NCI-H345 treated with DMSO at 0.1 percent for 48 hours (cell line): Measurements from ENCODE around the gene APLN.

Experiments used
- DNase-seq: peaks from one replicate; lab custom pipeline; 2025; ENCODE audit not compliant: unreplicated experiment; lab: John Stamatoyannopoulos, UW

The APLN gene, protein sequence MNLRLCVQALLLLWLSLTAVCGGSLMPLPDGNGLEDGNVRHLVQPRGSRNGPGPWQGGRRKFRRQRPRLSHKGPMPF

DNA sequence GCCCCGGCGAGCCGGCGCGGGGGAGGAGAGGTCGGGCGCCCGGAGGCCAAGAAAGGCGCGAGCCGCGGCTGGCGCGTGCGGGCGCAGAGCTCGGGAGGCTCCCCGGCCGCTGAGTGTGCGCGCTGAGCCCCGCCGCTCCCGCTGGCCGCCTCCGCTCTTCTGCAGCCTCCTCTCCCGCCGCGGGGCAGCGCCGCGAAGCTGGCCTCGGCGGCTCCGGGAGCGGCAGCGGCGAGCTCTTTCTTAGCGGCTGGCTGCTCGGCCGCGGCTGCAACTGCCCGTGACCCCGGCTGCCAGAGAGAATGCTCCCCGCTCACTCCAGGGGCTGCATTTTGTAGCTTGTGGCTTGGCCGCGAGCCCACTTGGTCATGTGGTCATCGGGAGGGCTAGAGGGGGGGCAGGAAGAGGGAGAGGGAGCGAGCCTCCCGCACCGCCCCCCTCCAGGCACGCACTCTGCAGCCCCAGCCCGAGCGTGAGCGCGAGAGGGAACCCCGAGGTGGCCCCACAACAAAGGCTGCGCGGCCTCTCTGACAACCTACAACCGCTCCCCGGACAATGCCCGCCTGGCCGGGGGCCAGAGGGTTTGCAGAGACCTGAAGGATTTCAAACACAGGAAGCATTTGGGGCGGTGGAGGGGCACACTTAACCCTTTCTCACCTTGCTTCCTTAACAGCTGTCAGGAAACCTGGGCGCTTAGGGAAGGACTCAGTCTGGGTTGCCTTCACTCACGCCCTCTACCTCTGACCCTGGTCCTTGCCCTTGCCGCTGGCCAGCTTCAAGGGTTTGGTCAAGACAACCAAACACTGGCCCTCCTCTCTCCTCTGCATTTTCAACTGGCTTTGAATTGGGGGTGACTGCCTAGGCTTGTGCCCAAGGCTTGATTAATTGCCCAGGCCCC lies at the start of gene APLN:
Gene APLN (minus strand): TSS at position 305 of the 895 bp plus-strand sequence. CDS start 326 bp downstream, outside the sequence.
- no peak for DNase-seq

DNA sequence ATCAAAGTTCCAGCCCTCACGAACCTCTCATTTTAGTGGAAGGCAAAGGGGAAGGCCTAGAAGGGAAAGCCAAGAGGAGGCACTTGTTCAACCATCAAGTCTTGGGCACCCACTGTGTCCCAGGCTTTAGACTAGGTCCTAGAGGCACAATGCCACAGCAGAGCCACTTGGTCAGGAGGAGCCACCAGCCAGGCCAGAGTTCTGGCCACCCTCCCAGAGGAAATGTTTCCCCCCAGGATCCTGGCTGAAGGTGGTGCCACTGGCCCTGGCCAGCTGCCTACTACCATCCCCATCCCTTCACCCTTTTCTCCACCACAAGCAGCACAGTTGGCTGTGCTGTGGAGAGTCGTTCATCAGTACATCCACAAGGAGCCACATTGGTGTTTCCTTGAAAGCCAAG lies 49.7 kb upstream of the APLN start:
- no peak for DNase-seq

DNA sequence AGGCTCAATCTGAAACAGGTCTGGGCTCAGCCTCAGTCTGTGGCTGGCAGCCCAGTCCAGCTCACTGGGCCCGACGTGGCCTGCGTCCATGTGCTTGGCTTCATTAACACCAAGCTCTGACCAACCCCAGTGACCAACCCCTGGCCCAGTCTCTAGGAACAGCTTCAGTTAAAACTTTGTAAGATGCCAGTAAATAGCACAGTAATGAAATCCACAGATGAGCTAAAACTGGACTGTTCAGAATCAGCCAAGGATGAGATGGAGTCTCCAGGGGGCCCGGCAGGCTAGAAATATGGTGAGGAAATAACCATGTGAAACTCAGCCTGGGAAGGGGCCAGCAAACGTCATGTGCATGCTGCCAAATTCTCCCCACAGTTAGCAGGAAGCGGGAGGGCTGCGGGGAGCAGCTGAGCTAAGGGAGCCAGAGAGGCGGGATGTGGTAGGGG lies 46.9 kb upstream of the APLN start:
- DNase-seq: no peak

DNA sequence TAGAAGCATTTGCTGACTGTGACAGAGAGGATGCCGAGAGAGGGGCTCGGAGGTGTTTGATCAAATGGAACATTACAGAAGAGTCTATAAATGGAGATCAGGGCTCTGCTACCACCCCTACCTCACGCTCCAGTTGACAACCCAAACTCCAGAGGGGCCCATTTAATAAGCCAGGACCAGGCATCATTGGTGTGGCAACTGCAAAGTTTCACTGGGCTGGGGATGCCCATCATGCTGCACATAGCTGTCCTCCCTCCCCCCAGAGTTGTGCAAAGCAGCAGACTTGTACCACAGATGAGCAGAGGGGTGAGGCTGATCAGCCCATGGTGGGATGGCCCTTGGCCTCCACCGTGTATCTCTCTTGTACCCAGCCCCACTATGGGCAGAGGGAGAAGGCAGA lies 45.8 kb upstream of the APLN start:
- no peak for DNase-seq

DNA sequence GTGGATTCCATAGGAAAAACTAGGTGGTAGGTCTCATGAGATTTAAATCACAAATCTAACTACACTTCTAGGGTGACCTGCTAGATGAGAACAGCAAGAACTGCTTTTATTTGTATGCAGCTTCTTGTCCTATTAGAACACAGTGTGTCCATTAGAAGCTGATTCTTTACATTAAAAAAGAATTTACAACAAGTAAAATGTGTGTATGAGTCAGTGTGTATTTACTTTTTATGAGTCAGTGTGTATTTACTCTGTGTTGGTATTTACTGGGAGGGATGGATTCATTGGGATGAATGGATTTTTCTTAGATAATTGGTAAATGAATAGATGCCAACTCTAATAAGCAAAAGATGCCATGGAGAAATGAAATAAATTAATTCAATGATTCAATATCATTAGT lies 43.4 kb upstream of the APLN start:
- no peak for DNase-seq

DNA sequence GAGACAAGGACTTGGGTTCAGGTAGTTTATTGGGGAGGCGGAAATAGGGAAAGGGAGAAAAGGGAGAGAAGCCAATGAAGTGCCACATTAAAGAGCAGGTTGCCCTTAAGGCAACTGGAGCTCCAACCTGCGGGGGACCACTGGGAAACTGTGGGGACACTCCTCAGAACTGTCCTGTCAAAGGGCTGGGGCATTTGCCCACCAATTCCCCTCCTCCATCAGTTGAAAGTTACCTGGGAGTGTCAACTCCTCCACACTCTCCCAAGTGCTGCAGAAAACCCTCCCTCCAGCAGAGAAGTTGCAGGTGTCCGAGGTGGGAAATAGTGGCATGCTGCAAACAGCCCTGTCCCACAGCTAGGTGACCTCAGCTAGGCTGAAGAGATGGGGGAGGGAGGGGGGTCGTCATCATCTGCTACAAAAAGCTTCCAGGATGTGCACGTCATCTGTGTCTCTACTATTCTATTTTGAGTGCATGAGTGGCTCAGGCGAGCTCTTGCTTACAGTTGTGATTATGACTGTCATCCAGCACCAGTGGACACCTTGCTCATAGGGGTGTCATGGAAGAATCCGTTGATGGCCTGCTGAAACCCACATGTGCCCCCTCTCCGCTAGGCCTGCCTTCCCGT lies 42.6 kb upstream of the APLN start:
- DNase-seq: no peak

DNA sequence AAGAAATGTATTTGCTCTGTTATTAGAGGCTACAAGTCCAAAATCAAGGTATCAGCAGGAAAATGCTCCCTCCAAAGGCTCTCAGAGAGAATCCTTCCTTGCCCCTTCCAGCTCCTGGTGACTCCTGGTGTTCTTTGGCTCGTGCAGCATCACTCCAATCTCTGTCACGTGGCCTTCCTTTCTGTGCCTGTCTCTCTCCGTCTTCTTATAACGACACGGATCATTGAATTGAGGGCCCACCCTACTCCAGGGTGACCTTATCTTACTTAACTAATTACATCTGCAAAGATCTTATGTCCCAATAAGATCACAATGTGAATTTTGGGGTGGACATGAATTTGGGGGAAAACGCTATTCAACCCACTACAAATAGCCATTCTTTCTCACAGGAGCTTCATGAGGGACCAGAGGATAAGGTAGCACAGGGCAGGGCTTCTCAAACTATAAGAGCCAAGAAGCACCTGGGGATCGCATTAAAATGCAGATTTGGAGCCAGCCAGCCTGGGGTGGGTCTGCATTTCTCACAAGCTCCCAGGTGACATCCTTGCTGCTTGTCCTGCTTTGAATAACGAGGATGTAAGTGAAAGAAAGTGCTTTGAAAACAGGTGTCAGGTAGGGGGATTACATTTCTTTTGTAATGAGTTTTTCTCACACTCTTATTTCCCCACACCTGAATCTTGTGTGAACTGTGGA lies 41.9 kb upstream of the APLN start:
- DNase-seq: no peak

DNA sequence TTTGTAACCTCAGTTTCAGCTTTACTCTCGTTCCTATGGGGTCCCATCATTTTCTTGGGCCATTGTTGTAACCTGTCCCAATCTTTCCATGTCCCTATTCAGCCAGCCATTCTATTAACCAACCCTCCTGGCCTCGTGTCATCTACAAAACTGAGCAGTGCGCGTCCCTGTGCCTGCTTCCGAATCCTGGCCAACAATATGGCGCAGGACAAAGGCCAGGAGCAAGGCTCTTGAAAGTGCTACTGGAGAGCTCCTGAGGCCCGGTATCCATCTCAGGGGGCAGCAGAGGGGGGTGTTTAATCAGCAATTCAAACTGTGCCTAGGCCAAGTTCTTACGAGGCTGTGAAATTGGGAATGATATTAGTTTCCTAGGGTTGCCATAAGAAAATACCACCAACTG lies 41.2 kb upstream of the APLN start:
- DNase-seq: no peak

DNA sequence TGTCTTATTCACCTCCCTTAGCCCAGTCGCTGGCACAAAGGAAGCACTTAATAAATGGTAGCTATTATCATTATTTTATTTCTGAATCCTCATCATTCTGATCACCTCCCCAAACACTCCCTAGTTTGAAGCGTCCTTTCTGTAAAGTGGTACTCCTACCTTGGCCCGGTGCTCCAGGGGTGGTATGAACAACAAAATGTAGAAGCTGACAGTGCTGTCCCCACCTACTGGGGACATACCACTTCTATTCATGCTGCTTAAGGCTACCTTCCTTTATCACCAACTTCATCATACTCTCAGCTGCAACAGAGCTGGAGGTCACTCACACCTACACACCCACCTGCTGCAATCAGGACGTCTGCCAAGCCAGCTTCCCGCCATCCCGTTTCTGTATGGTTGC lies 40.8 kb upstream of the APLN start:
- no peak for DNase-seq

DNA sequence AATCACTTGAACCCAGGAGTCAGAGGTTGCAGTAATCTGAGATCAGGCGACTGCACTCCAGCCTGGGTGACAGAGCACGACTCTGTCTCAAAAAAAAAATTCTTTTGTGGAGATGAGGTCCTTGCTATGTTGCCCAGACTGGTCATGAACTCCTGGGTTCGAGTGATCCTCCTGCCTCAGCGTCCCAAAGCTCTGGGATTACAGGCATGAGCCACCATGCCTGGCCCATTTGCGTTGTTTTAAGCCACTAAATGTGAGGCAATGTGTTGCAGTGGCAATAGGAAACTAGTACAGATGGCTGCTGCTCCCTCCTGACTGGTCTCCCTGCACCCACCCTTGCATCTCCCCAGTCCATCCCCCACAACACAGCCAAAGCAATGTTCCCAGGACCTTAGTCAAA lies 40.0 kb upstream of the APLN start:
- DNase-seq: no peak

DNA sequence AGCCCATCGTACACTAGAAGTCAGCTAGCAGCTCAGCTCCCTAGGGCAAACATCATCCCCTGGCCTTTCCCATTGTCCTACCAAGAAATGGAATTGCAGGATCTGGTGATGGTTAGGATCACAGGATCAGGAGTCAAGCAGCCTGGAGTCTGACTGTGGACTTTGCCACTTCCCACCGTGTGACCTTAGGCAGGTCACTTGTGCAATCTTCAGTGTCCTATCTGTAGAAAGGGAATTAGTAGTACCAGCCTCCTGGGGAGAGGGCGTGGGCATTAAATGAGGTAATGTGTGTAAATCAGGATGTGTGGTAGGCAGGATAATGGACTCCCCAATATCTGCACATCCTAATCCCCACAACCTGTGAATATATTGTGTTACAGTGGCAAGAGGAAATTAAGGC lies 38.6 kb upstream of the APLN start:
- no peak for DNase-seq

DNA sequence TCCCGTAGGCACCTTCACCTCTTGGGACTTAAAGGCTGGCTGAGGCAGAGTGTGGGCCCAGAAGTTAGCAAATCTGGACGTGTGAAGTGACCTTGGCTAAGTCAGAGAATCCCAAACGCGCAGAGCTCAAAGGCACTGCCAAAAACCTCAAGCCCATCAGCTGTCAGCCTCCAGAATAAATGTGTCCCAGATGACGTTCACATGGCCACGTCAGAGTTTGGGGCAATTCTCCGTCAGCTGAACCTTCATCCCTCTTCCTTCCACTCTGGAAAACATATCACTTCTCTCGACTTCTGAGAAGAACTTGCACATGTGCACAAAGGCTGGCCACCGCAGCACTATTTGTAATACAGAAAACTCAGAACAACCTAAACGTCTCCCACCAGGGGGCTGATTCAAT lies 35.7 kb upstream of the APLN start:
- no peak for DNase-seq

DNA sequence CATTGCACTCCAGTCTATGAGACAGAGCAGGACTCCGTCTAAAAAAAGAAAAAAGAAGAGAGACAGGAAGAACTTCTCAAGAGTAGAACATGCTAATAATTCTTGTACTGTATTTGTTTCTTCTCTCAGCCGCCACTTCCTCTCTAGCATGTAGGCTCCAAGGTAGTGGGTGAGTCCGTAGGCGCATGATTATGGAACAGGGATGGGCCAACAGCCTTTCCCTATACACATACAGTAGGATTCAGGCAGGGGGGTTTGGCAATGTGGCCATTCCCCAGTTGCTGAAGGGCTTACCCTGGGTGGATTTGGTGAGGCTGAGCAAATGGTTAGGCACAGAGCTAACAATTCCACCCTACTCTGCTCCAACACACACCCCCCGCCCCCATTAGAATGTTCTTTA lies 35.0 kb upstream of the APLN start:
- no peak for DNase-seq

DNA sequence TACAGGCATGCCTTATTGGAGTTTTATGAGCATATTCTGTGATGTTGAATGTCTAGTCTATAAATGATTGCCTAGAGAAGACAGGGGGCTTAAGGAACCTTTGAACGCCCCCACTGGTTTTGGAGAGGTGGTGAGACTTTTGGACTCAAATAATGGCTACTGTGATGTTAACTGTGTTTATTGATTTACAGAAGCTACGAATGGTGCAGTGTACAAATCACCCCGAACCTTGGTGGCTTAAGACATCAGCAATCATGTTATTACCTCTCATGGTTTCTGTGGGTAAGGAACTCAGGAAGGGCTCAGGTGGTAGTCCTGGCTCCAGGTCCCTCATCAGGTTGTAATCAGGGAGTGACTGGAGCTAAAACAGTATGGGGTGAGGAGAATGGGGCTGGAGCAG lies 33.3 kb upstream of the APLN start:
- no peak for DNase-seq

DNA sequence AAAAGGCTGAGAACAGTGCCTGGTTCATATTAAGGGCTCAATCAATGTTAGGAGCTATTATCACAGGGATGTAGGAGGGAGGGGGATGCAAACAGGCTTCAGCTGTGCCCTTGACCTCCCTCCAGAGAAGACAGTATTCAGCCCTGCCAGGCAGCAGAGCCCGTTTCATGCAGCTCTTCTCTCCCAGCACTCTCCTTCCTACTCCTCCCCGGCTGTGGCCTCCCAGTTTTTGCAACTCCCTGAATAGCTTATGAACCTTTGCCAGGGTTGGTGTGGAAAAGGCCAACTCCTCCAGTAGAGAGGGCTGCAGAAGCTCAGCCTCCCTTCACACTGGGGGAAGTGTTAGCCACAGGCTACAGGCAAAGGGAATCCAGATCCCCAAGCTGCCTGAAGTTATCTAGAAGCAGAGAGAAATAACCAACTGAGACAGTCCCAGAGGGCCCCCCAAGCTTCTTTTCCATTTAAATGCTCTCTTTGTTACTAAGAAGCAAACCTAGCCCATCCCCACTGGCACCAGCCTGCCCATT lies 31.7 kb upstream of the APLN start:
- no peak for DNase-seq

DNA sequence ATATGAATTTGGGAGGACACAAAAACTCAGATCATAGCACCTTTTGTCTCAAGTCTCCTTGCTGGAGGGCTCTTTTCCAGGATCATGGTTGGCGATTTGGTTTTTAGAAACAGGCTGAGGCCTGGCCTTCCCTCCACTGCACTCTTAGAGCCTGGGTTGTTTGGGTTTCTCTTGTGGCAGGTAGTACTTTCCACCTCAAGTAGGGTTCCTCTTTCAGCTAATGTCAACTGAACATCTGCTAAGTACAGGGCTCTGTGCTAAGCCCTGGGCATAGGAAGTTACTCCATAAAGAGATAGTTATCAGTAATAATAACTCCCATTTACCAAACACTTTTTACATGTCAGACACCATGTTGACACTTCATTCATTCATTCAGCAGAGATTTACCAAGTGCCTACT lies 28.2 kb upstream of the APLN start:
- no peak for DNase-seq

DNA sequence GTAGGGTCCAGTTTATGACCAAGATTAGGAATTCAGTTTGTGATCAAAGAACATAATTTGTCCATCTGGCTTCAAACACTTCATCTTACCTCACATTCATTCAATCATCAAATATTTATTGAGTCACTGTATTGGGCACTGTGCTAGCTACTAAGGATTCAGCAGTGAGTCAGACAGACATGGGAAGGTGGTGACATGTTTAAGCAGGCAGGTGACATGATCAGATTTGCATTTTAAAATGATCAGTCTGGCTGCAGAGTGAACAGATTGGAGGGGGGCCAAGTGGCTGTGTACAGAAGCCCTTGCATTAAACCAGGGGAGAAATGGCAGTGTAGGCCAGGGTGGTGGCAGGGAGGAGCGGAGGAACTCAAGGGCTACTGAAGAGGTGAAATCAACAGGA lies 25.1 kb upstream of the APLN start:
- DNase-seq: peak; percentile 37

DNA sequence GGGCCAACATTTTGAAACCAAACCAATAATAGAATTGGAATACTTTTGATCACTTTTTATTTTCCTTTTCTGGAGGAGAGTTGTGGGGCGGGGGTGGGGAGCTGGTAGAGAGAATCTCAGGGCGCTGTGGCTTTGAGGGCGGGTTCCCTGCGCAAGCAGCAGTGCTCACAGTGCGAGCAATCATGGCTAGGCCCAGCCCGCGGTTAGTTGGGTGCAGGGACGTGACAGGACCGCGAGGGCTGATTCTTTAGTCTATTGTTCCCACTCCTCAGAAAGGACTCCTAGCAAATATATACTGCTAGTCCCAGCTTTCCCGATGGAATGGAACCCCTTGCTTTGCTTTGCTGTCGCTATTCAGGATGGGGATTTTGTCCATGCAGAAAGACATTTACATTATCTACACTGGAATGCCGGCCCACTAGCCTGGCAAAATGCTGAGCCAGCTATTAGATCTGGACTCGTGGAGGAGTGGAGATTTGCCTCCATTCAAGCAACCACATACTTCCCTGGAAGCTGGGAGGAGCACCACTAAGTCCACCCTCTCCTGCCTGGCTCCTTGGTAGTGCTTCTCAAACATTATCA lies 23.9 kb upstream of the APLN start:
- DNase-seq: no peak

DNA sequence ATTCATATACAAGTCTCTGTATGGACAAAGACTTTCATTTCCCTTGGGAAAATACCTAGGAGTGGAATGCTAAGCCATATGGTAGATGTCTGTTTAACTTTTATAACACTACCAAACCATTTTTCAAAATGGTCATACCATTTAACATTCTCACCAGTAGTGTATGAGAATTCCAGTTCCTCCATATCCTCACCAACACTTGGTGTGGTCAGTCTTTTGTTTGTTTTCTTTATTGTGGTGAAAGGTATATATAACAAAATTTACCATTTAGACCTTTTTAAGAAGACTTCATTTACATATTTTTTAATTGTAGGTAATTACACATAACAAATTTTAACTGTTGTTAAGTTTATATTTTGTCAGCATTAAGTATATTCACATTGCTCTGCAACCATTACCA lies 12.7 kb upstream of the APLN start:
- DNase-seq: no peak

DNA sequence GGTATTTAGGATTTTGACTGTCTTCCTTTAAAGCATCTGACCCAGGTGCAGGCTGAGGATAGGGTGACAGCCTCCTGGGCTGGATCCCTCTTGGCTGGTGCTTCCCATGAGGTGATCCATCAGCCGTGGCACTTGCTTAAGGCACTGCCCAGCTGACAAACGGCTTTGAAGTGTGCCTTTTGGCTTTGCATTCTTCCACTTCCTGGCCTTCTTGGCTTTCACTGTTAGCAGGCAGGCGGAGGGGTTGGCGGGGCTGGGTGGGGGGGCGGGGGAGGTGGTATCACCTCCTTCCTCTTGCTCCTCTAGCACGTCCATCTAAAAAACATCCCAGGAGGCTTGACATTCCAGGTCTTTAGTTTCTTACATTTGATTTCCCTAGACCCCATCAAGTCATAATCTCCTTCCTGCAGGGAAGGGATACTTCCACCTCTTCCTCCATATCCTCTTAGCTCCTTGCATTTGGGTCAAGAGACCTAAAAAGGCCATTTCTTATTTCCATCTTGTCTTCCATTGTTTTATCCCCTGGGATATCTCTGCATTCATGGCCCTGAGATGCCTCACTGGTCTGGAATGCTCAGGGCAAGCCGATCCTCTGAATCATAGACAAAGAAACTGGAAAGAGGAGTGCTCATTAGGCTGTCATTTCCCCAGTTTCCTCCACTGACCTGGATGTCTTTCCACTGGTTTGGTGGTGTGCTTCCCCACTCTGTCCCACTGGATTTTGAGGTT lies 11.3 kb upstream of the APLN start:
- DNase-seq: no peak

DNA sequence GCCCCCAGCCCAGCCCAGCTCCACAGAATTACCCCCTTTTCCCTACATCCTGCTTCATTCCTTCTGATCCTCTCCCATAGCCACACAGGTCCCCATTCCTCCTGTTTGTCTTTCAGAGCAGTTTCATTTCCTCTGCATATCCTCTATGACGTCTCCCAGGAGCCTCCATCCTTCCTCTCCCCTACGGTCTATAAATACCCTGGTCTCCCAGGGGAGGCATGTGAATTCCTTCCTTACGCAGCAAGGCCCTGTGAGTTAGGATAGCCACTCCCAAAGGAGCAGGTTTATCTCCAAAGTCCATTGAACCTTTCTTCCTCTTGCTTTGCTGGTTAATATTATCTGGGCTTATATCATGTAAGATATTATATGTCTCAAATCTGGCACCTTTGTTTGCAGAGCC lies 8.4 kb upstream of the APLN start:
- DNase-seq: no peak
